GM21381 (cell line): ENCODE measurements around the gene RFX8.

Experiments used
- ATAC-seq: cut with Tn5 transposase; IDR thresholded peaks from one replicate; pipeline ENCODE4 v1.9.1; 2021; ENCODE audit warnings: mild to moderate bottlenecking, moderate library complexity; ENCODE audit not compliant: unreplicated experiment

The RFX8 gene

GRCh38 chr2:101386599-101387150 is 88.2 kb downstream of the RFX8 start:
- ATAC-seq = no peak

GRCh38 chr2:101383016-101383541 is 91.8 kb downstream of the RFX8 start:
- no peak for ATAC-seq

- ATAC-seq = no peak
Observed at GRCh38 chr2:101382442-101382841, 92.5 kb downstream of the RFX8 start.

GRCh38 chr2:101380376-101380775 is 94.5 kb downstream of the RFX8 start:
- no peak for ATAC-seq

GRCh38 chr2:101379091-101379490 is 95.8 kb downstream of the RFX8 start:
- no peak for ATAC-seq

GRCh38 chr2:101375653-101376052 is 99.3 kb downstream of the RFX8 start:
- ATAC-seq = no peak

- ATAC-seq = no peak
Observed at GRCh38 chr2:101374821-101375561, 99.9 kb downstream of the RFX8 start.

- no peak for ATAC-seq
Observed at GRCh38 chr2:101372792-101373191, 102.1 kb downstream of the RFX8 start.

GRCh38 chr2:101371636-101372035 is 103.3 kb downstream of the RFX8 start:
- ATAC-seq = no peak

GRCh38 chr2:101369100-101369499 is 105.8 kb downstream of the RFX8 start:
- ATAC-seq = no peak

GRCh38 chr2:101368376-101368775 is 106.5 kb downstream of the RFX8 start:
- ATAC-seq = no peak

GRCh38 chr2:101367508-101367907 is 107.4 kb downstream of the RFX8 start:
- no peak for ATAC-seq

- ATAC-seq = no peak
Observed at GRCh38 chr2:101364878-101365277, 110.0 kb downstream of the RFX8 start.

GRCh38 chr2:101362777-101363176 is 112.1 kb downstream of the RFX8 start:
- no peak for ATAC-seq

- ATAC-seq = no peak
Observed at GRCh38 chr2:101362316-101362715, 112.6 kb downstream of the RFX8 start.

- no peak for ATAC-seq
Observed at GRCh38 chr2:101361522-101361921, 113.4 kb downstream of the RFX8 start.

GRCh38 chr2:101361121-101361520 is 113.8 kb downstream of the RFX8 start:
- ATAC-seq = no peak

- ATAC-seq = no peak
Observed at GRCh38 chr2:101360232-101360631, 114.7 kb downstream of the RFX8 start.

- ATAC-seq = no peak
Observed at GRCh38 chr2:101359410-101359954, 115.4 kb downstream of the RFX8 start.

GRCh38 chr2:101357376-101357775 is 117.5 kb downstream of the RFX8 start:
- no peak for ATAC-seq

GRCh38 chr2:101356521-101356920 is 118.4 kb downstream of the RFX8 start:
- no peak for ATAC-seq

GRCh38 chr2:101356055-101356454 is 118.9 kb downstream of the RFX8 start:
- no peak for ATAC-seq
